ENCODE measurements around the gene DTX3L. TPM values are rescaled to one million over a fixed set of nuclear protein-coding genes. Genes with fewer than 3 reads are reported as not detected.

Gene DTX3L
- total and polyA plus RNA-seq, 2 donors: 12.8 to 31.7 TPM

DNA sequence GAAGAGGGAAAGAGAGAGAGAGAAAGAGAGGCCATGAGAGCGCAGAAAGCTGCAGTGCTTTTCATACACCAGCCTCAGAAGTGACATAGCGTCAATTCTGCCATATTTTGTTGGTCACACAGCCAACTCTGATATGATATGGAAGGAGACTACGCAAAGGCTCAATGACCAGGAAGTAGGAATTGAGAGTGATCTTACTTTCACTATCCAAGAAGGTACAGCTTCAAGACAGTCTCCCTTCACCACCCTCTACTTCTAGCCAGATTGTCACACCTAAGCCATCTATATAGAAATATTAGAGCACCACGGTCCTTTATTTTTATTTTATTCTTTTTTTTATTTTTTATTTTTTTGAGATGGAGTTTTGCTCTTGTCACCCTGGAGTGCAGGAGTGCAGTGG lies 34.4 kb downstream of the DTX3L start:
- DNase-seq (ENCODE audit: extremely low spot score): no peak
- Histone ChIP-seq H3K4me1 (ENCODE audit: insufficient read depth) (no peaks in the 10 kb centered on the region), H3K27ac (ENCODE audit: low read depth) (no peak overlapping the region), H3K4me3 (ENCODE audit: low read depth, low read length) (no peak overlapping the region), H3K36me3 (ENCODE audit: insufficient read depth) (no peaks in the 10 kb centered on the region)
- WGBS: 72% methylated on average over 4 of the region's 4 CpGs

DNA sequence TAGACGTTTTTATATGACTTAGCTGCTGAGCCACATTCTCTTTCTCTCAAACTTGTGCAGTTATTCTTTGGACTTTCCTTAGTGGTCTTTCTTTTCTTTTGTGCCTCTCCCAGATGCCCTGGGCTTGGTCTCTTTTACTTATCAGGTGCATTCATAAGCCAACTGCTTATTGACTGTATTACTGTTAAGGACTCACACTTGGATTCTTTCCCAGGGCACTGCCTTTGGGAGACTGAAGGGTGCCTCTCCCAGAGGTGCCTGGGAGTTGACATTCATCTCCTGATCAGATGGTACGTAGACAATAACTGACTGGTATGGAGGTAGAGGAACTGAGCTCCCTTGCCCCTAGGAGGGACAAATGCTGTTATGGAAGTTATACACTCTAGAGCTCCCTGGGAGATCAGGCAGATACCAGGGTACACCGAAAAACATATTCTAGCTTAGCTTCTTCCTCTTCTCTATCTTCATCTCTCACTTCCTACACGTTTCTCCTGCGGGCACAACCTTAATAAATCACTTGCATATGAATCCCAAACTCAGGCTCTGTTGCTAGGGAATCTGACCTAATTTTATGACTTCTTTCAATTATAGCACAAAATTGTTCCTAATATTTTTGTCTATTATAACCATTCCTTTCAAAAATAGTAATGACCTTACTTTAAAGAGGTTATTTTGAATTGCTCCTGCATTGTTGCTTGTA lies 38.0 kb downstream of the DTX3L start:
- no peaks in the 10 kb centered on the region for H3K4me1 ChIP-seq (ENCODE audit: insufficient read depth)

DNA sequence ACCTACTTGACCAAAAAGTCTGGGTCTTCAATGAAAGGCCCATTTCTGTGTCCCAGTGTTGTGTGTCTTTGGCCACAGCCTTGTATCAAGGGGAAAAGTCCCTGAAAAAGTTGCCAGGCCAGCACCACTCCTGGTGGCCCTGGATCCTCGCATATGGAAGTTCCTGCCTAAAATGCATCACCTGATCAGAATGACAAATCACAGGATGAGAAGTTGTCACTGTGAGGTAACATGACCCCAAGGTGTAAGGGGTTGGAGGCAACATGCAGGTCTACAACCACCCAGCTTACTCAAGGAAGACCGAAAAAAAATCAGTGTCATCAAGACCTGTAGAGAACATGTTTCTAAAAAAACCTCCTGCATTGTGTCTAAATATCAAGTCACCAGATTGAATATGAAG lies 38.9 kb downstream of the DTX3L start:
- DNase-seq (ENCODE audit: extremely low spot score): no peak
- 80% methylated on average over 2 of the region's 2 CpGs for WGBS

More for the DNA sequence above, 38.0 kb downstream of the DTX3L start:
- no peak for DNase-seq (ENCODE audit: extremely low spot score)
- Histone ChIP-seq H3K4me3 (ENCODE audit: low read depth, low read length) (no peak overlapping the region), H3K36me3 (ENCODE audit: insufficient read depth) (no peaks in the 10 kb centered on the region), H3K27ac (ENCODE audit: low read depth) (no peak overlapping the region)
- 52% methylated on average over 5 of the region's 5 CpGs for WGBS

DNA sequence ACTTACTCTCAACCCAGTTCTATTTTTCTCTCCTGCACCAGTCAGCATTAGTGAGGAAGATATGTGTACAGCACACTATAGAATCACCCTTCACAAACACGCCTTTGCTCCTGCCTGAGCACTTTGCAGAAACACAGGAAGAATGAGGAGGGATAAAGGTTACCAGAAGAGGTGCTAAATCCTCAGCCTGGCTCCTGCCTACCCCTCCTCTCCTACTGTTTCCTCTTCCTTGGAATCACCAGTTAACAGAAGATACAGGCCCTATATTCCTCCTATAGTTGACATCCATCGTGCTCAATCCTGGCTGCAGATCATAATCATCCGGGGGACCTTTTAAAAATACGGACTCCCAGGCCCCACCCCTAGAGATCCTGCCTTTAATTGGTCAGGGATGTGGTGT lies 42.2 kb downstream of the DTX3L start:
- 47% methylated on average over 4 of the region's 4 CpGs for WGBS
- Histone ChIP-seq H3K36me3 (ENCODE audit: insufficient read depth) (no peaks in the 10 kb centered on the region), H3K4me3 (ENCODE audit: low read depth, low read length) (no peak overlapping the region), H3K4me1 (ENCODE audit: insufficient read depth) (no peaks in the 10 kb centered on the region), H3K27ac (ENCODE audit: low read depth) (no peak overlapping the region)
- DNase-seq (ENCODE audit: extremely low spot score): no peak

More for the DNA sequence above, 38.9 kb downstream of the DTX3L start:
- Histone ChIP-seq H3K36me3 (ENCODE audit: insufficient read depth) (no peaks in the 10 kb centered on the region), H3K27ac (ENCODE audit: low read depth) (no peak overlapping the region), H3K4me3 (ENCODE audit: low read depth, low read length) (no peak overlapping the region), H3K4me1 (ENCODE audit: insufficient read depth) (no peaks in the 10 kb centered on the region)

DNA sequence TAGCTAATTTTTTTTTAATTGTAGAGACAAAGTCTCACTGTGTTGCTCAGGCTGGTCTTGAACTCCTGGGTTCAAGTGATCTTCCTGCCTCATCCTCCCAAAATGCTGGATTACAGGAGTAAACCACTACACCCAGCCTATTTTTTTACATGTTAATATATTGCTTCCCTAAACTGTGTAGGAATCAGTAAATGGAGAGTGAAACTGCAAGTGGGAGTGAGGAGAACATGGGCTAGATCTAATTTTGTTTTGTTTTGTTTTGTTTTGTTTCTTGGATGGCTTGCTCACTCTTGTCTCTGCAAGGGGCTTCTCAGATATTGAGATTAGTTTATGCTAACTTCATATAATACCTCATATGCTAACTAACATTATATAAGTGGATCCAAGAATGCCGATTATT lies 44.8 kb downstream of the DTX3L start:
- WGBS: 94% methylated on average over 1 of the region's 1 CpG
- H3K36me3 ChIP-seq (ENCODE audit: insufficient read depth): no peaks in the 10 kb centered on the region
- no peak for DNase-seq (ENCODE audit: extremely low spot score)

DNA sequence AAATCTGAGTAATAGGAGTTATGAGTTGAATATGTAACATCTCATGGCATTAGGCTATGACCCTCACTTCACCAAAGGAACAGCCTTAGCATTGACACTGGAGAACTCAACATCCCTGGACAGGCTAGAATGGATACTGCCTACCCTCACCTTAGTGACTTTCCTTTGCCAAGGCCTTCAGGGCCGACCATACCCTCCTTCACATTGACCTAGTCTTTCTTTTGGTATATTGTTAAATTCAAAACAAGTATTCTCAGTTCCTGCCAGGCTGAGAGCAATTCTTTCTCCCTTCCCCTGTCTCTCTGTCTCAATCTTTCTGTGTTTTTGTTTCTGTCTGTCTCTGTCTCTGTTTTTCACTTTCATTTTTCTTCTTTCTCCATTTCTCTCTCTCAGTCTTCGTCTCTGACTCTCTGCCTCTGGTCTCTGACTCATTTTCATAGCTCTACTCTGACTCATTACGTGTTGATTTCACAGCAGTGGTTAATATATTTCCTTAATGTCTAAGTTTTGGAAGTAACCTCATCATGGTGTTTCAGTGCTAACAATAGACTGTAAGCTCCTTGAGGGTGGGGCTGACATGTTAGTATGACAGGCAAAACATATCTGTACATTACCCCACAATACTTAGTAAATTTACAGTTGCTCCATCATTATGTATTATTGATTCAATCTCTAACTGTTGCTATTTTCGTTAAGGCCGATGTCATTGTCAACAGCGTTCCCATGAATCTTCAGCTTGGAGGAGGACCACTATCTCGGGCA lies 45.8 kb downstream of the DTX3L start:
- H3K27ac ChIP-seq (ENCODE audit: low read depth): no peak overlapping the region
- WGBS: 81% methylated on average over 7 of the region's 7 CpGs

More for the DNA sequence above, 44.8 kb downstream of the DTX3L start:
- Histone ChIP-seq H3K4me3 (ENCODE audit: low read depth, low read length) (no peak overlapping the region), H3K27ac (ENCODE audit: low read depth) (no peak overlapping the region), H3K4me1 (ENCODE audit: insufficient read depth) (no peaks in the 10 kb centered on the region)

DNA sequence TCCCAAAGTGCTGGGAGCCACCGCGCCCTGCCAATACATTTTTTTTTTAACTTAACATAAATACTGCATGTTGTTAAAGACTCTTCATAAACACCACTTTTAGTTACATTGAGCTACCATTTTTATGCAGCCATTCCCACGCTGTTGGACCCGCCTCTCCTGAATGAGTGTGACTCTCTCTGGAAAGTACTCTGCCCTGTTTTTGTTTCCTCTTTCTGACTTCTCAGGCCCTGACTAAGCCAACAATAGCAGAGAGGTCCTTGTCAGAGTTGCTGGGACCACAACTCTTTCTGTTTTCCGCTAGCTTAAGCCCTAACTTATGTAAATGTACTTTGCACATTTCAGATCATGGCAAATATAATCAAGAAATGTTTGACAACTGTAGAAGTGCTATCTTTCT lies 48.6 kb downstream of the DTX3L start:
- DNase-seq (ENCODE audit: extremely low spot score): no peak
- no peak overlapping the region for H3K27ac ChIP-seq (ENCODE audit: low read depth)
- no peaks in the 10 kb centered on the region for H3K4me1 ChIP-seq (ENCODE audit: insufficient read depth)
- H3K4me3 ChIP-seq (ENCODE audit: low read depth, low read length): no peak overlapping the region
- no peaks in the 10 kb centered on the region for H3K36me3 ChIP-seq (ENCODE audit: insufficient read depth)
- 86% methylated on average over 5 of the region's 5 CpGs for WGBS

More for the DNA sequence above, 45.8 kb downstream of the DTX3L start:
- Histone ChIP-seq H3K36me3 (ENCODE audit: insufficient read depth) (no peaks in the 10 kb centered on the region), H3K4me3 (ENCODE audit: low read depth, low read length) (no peak overlapping the region), H3K4me1 (ENCODE audit: insufficient read depth) (no peaks in the 10 kb centered on the region)
- no peak for DNase-seq (ENCODE audit: extremely low spot score)

DNA sequence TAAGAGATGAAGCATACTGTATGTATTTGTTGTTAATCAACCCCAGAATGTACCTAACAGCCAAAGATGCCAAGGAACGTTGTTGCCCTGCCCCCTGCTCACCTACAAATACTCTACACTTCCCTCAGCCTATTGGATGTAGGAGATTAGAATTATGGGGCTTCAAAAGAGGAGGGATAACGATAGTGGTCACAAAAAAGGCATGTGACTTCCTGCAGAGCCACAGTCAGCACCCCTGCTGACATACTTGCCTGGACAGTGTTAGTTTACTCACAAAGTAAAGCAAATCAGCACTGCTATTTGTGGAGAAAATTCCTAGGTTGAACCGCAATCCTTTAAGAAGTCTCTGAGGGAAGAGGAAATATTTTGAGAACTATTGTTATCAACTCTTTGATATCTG lies 51.2 kb downstream of the DTX3L start:
- H3K4me3 ChIP-seq (ENCODE audit: low read depth, low read length): no peak overlapping the region
- DNase-seq (ENCODE audit: extremely low spot score): no peak
- H3K4me1 ChIP-seq (ENCODE audit: insufficient read depth): no peaks in the 10 kb centered on the region
- H3K27ac ChIP-seq (ENCODE audit: low read depth): no peak overlapping the region
- no peaks in the 10 kb centered on the region for H3K36me3 ChIP-seq (ENCODE audit: insufficient read depth)
- 40% methylated on average over 3 of the region's 3 CpGs for WGBS

DNA sequence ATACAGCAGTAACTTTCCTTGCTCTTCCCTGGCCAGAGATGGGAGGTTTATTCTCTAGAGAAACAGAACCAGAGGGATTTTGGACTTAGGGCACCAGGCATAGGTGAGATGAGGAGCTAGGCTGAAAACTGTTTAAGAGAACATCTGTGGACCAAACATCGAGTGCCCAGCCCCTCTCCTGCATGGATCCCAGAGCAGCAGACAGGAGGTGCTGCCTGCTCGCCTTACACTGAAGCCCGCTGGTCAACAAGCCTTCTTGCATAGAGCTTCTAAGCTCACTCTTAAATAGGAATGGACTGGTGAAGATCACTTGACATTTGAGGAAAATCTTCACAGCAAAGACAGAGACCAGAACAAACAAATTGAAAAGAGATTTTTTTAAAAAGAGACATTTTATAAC lies 54.5 kb downstream of the DTX3L start:
- H3K36me3 ChIP-seq (ENCODE audit: insufficient read depth): no peaks in the 10 kb centered on the region
- no peak for DNase-seq (ENCODE audit: extremely low spot score)
- no peak overlapping the region for H3K27ac ChIP-seq (ENCODE audit: low read depth)
- 59% methylated on average over 3 of the region's 3 CpGs for WGBS
- no peaks in the 10 kb centered on the region for H3K4me1 ChIP-seq (ENCODE audit: insufficient read depth)
- H3K4me3 ChIP-seq (ENCODE audit: low read depth, low read length): no peak overlapping the region

DNA sequence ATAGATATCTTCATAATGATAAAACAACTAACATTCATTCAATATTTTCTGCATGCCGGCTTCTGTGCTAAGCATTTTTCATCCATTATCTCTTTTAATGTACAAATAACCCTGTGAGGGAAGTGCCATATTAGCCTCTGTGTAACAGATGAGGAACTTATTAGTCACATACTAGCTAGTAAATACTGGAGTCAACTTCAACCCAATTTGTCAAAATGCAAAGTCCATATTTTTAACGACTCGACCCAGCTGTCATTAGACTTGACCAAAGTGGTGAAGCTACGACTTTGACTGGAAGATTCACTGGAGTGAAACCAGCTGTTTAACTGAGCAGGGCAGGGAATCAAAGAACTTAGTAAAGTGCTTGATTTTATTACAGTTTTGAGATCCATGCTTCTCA lies 54.9 kb downstream of the DTX3L start:
- 37% methylated on average over 4 of the region's 4 CpGs for WGBS
- Histone ChIP-seq H3K27ac (ENCODE audit: low read depth) (no peak overlapping the region), H3K4me1 (ENCODE audit: insufficient read depth) (no peaks in the 10 kb centered on the region), H3K4me3 (ENCODE audit: low read depth, low read length) (no peak overlapping the region), H3K36me3 (ENCODE audit: insufficient read depth) (no peaks in the 10 kb centered on the region)
- no peak for DNase-seq (ENCODE audit: extremely low spot score)

DNA sequence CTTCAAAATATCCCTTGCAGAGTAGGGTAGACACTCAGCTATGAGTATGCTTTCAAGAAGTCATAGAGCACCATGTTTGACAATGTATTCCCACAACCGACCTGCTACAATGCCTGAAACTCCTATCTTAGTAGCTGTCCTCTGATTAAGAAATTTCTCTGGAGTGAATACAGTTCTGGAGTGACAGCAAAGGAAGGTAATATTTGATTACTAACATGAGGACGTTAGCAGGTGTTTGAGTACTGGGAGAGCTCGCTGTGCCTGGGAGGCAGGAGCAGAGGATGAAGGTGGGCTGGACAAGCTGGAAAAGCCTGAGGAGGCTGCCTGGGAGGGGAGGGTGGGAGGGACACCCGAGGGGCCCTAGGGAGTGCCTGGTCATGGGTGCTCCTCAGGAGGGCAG lies 56.3 kb downstream of the DTX3L start:
- WGBS: 74% methylated on average over 4 of the region's 4 CpGs
- no peak for DNase-seq (ENCODE audit: extremely low spot score)

DNA sequence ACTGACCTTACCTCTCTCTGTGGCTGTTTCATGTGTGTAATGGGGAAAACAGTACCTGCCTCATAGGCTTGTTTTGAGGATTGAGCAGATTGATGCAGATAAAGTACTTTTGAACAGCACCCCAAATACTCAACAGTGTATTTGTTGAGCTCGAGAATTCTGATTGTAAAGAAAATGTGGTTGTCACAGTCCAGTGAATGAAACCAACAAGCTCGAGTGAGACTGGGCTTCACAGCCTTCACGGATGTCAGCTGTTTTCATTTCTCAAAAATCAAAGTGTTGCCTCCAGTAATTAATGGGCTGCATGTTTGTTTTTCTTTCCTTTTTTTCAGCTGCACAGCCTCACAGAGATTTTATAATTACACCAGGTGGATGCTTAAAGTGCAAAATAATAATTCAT lies 57.0 kb downstream of the DTX3L start:
- H3K27ac ChIP-seq (ENCODE audit: low read depth): no peak overlapping the region
- no peaks in the 10 kb centered on the region for H3K36me3 ChIP-seq (ENCODE audit: insufficient read depth)
- DNase-seq (ENCODE audit: extremely low spot score): no peak
- H3K4me3 ChIP-seq (ENCODE audit: low read depth, low read length): no peak overlapping the region
- H3K4me1 ChIP-seq (ENCODE audit: insufficient read depth): no peaks in the 10 kb centered on the region
- 60% methylated on average over 3 of the region's 3 CpGs for WGBS

More for the DNA sequence above, 56.3 kb downstream of the DTX3L start:
- no peak overlapping the region for H3K27ac ChIP-seq (ENCODE audit: low read depth)
- H3K4me1 ChIP-seq (ENCODE audit: insufficient read depth): no peaks in the 10 kb centered on the region
- H3K36me3 ChIP-seq (ENCODE audit: insufficient read depth): no peaks in the 10 kb centered on the region
- H3K4me3 ChIP-seq (ENCODE audit: low read depth, low read length): no peak overlapping the region

DNA sequence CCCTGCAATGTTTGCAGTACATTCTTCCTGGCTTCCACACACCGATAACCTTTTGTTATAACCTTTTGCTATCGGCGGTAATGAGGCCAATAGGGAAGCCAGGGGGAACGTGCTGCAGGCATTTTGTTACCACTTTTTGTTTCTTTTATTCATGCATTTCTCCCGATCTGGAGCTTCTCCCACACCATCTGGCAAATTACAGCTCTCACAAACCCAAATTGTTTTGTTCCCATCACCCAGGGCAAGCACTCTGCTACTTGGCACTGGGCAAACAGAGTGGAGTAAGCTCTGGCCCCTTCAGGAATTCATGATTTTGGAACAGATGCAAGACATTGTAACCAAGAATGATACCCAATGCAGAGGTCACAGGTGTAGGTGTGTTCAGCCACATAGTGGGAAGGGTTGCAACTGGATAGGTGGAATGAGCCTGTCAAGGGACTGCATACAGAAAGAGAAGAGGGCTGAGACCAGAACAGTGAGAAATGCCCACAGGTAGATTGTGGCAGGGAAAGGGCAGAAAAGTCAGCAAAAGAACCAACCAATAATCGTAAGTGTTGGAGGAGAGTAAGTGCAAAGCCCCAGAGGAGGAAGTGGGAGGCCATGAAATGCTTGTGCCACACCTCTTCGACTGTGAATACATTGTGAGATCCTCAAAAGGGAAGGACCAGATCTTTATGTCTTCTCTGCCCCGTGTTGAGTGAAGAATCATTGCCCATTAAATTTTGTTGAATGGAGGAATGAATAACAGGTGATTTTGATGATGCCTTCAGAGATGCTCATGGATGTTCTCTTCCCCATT lies 59.1 kb downstream of the DTX3L start:
- 78% methylated on average over 8 of the region's 8 CpGs for WGBS
- Histone ChIP-seq H3K36me3 (ENCODE audit: insufficient read depth) (no peaks in the 10 kb centered on the region), H3K27ac (ENCODE audit: low read depth) (no peak overlapping the region), H3K4me1 (ENCODE audit: insufficient read depth) (no peaks in the 10 kb centered on the region), H3K4me3 (ENCODE audit: low read depth, low read length) (no peak overlapping the region)
- DNase-seq (ENCODE audit: extremely low spot score): no peak
